Keratinocyte (primary cell): ENCODE data around the gene ABI3BP. TPM values are rescaled to one million over a fixed set of nuclear protein-coding genes. Genes with fewer than 3 reads are reported as not detected.

Experiments
- DNase-seq: peaks from one replicate; pipeline ENCODE4 v3.0.0-alpha.2; 2011; ENCODE audit warnings: low read depth, missing footprints, low spot score
- FAIRE-seq: peaks from 2 replicates; lab custom pipeline; 2011; peaks lifted over from hg19 to GRCh38; lab: Jason Lieb, UNC
- H2AFZ ChIP-seq: 2 replicates; pipeline ENCODE4 v1.6.0; 2012; ENCODE audit warnings: low read length, control low read depth, inconsistent platforms; ENCODE audit not compliant: control insufficient read depth
- H3K27ac ChIP-seq: 2 replicates; pipeline ENCODE4 v1.5.1; 2011; ENCODE audit warnings: low read length; ENCODE audit not compliant: control insufficient read depth, insufficient read depth
- H3K27me3 ChIP-seq: 3 replicates; pipeline ENCODE4 v1.6.0; 2011; ENCODE audit warnings: low read length; ENCODE audit not compliant: control insufficient read depth, insufficient read depth; ENCODE audit errors: extremely low read depth
- H3K36me3 ChIP-seq, 2 experiments: 2 replicates in 1 of 2; 3 replicates in 1 of 2; pipeline ENCODE4 v1.5.1; 2011; ENCODE audit warnings: low read length in 2 of 2, mild to moderate bottlenecking in 1 of 2; ENCODE audit not compliant: control insufficient read depth in 2 of 2, insufficient read depth in 2 of 2; ENCODE audit errors: extremely low read depth in 1 of 2
- H3K4me1 ChIP-seq: 3 replicates; pipeline ENCODE4 v1.5.1; 2011; ENCODE audit warnings: low read length; ENCODE audit not compliant: control insufficient read depth, insufficient read depth; ENCODE audit errors: extremely low read depth
- H3K4me2 ChIP-seq: 3 replicates; pipeline ENCODE4 v1.6.0; 2011; ENCODE audit warnings: low read depth, low read length; ENCODE audit not compliant: control insufficient read depth, insufficient read depth; ENCODE audit errors: extremely low read depth
- H3K4me3 ChIP-seq, 3 experiments: fragments of 200-600 bp in 1 of 3; sonication (generic) in 1 of 3; 2 replicates in 2 of 3; 3 replicates in 1 of 3; pipeline ENCODE4 v1.5.1; 2011 to 2016; ENCODE audit warnings: low read length in 3 of 3, mild to moderate bottlenecking in 3 of 3, control low read depth in 2 of 3, inconsistent platforms in 1 of 3, low read depth in 1 of 3, mixed read lengths in 1 of 3, mixed run types in 1 of 3, moderate library complexity in 1 of 3; ENCODE audit not compliant: control insufficient read depth in 2 of 3, insufficient read depth in 2 of 3; ENCODE audit errors: extremely low read depth in 1 of 3
- H3K79me2 ChIP-seq: 2 replicates; pipeline ENCODE4 v1.6.0; 2012; ENCODE audit warnings: low read length; ENCODE audit not compliant: control insufficient read depth, insufficient read depth
- H3K9ac ChIP-seq: 3 replicates; pipeline ENCODE4 v1.6.0; 2011; ENCODE audit warnings: low read length; ENCODE audit not compliant: control insufficient read depth, insufficient read depth; ENCODE audit errors: extremely low read depth
- H3K9me1 ChIP-seq: 3 replicates; pipeline ENCODE4 v1.6.0; 2011; ENCODE audit warnings: low read length; ENCODE audit not compliant: control insufficient read depth, insufficient read depth; ENCODE audit errors: extremely low read depth
- H3K9me3 ChIP-seq: 2 replicates; pipeline ENCODE4 v1.5.1; 2012; ENCODE audit warnings: low read depth, low read length; ENCODE audit not compliant: control insufficient read depth
- H4K20me1 ChIP-seq: 3 replicates; pipeline ENCODE4 v1.6.0; 2011; ENCODE audit warnings: low read length; ENCODE audit not compliant: control insufficient read depth, insufficient read depth; ENCODE audit errors: extremely low read depth
- EZH2 ChIP-seq: IDR thresholded peaks from one replicate; pipeline ENCODE4 v1.6.1; 2012; ENCODE audit warnings: inconsistent platforms, mild to moderate bottlenecking, low read length, moderate library complexity
- dilution Hi-C: fragments of 300-500 bp; cut with MboI; formaldehyde crosslinking; loops from one replicate; pipeline ENCODE4 v1.7.0; 2020; ENCODE audit warnings: low sequenced_read_pairs; ENCODE audit not compliant: extremely low pct_ligation_motif_present
- polyA plus RNA-seq, 5 experiments: library from polyadenylated mRNA; depleted of rRNA in 3 of 5; stranded (reverse) in 3 of 5; stranded (forward) in 1 of 5; unstranded in 1 of 5; fragments of >200 nt; gene quantifications; 1 replicate in 1 of 5; 2 replicates in 3 of 5; 3 replicates in 1 of 5; pipeline versions ENCODE4 v1.2.1 to v1.2.3, GENCODE V29; 2011 to 2012; ENCODE audit warnings: missing spikeins in 2 of 5, low read depth in 1 of 5, low replicate concordance in 1 of 5
- TF ChIP-seq, protein P1 (sequence below), 3 experiments: IDR thresholded peaks in 1 of 3; conservative IDR thresholded peaks in 1 of 3; optimal IDR thresholded peaks in 1 of 3; 2 replicates in 2 of 3; 3 replicates in 1 of 3; pipeline versions ENCODE3 to v1.5.1; 2011; ENCODE audit warnings: low read length in 3 of 3, mild to moderate bottlenecking in 3 of 3, moderate library complexity in 2 of 3, control low read depth in 1 of 3, inconsistent platforms in 1 of 3; ENCODE audit not compliant: insufficient read depth in 2 of 3; ENCODE audit errors: extremely low read depth in 1 of 3

ABI3BP gene
- polyA plus RNA-seq, 1 donor (not counting 4 experiments of a cell fraction or from before 2014, with no cell fraction given): 0.59 TPM

DNA sequence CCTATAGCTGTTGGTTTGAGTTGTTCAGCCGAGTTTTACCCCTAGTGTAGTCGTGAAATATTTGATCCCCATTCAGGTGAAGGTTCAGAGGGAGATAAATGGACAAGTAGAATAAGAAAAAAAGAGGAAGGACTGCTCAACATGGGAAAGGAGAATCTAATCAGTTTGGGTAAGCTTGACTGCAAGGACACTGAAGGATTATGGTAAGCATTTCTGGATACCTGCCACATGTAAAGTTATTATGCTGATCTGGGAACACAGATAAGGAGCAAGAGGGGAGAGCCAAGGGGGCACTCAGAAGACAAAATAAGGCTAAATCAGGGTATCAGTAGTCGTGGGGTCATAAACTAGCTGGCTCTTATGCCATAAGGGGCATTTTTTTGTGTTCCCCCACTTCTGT is 234.1 kb downstream of the ABI3BP start:
- Histone ChIP-seq H3K9me1 (no peaks in the 10 kb centered on the region), H4K20me1 (no peaks in the 10 kb centered on the region), H3K79me2 (no peaks in the 10 kb centered on the region), H2AFZ (no peak overlapping the region), H3K9ac (no peak overlapping the region), H3K36me3 (no peaks in the 10 kb centered on the region), H3K4me1 (no peaks in the 10 kb centered on the region), H3K9me3 (no peaks in the 10 kb centered on the region), H3K27me3 (no peaks in the 10 kb centered on the region), H3K27ac (no peak overlapping the region), H3K4me3 (no peak overlapping the region), H3K4me2 (no peak overlapping the region)
- dilution Hi-C loops: no loop called here
- DNase-seq: no peak
- FAIRE-seq: no peak
- TF ChIP-seq EZH2: no peak
- TF ChIP-seq, protein P1, sequence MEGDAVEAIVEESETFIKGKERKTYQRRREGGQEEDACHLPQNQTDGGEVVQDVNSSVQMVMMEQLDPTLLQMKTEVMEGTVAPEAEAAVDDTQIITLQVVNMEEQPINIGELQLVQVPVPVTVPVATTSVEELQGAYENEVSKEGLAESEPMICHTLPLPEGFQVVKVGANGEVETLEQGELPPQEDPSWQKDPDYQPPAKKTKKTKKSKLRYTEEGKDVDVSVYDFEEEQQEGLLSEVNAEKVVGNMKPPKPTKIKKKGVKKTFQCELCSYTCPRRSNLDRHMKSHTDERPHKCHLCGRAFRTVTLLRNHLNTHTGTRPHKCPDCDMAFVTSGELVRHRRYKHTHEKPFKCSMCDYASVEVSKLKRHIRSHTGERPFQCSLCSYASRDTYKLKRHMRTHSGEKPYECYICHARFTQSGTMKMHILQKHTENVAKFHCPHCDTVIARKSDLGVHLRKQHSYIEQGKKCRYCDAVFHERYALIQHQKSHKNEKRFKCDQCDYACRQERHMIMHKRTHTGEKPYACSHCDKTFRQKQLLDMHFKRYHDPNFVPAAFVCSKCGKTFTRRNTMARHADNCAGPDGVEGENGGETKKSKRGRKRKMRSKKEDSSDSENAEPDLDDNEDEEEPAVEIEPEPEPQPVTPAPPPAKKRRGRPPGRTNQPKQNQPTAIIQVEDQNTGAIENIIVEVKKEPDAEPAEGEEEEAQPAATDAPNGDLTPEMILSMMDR (optimal IDR thresholded peaks at IDR 0.05 in 1 of 3, IDR thresholded peaks at IDR 0.05 in 1 of 3, conservative IDR thresholded peaks at IDR 0.05 in 1 of 3; ENCODE audit: extremely low read depth in 1 of 3, insufficient read depth in 2 of 3, low read length in 3 of 3): no peak

DNA sequence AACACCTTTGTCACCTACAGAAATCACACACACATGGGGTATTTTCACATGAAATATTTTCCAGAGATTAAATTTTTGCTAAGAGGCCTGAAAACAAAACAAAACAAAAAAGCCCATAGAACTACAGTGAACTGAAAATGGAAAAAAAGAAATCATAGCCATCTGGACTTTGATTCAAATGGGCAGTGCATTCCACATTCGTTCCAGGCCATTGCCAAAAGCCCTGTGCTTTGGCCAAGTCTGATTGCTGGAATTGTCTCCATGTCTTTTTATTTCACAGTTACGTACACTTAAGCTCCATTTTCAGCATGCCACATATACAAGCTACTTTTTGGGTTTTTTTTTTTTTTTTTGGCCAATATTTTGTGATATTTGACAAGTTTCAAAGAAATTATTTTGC is 236.8 kb downstream of the ABI3BP start:
- Histone ChIP-seq H3K9ac (no peak overlapping the region), H2AFZ (no peak overlapping the region), H3K27ac (no peak overlapping the region), H3K9me1 (no peaks in the 10 kb centered on the region), H3K9me3 (no peaks in the 10 kb centered on the region), H3K79me2 (no peaks in the 10 kb centered on the region), H3K4me3 (no peak overlapping the region), H4K20me1 (no peaks in the 10 kb centered on the region), H3K4me1 (no peaks in the 10 kb centered on the region), H3K27me3 (no peaks in the 10 kb centered on the region), H3K4me2 (no peak overlapping the region), H3K36me3 (peaks cover 3% of the 10 kb centered on the region in 2 experiments)
- dilution Hi-C loops: no loop called here
- TF ChIP-seq, protein P1 (optimal IDR thresholded peaks at IDR 0.05 in 1 of 3, IDR thresholded peaks at IDR 0.05 in 1 of 3, conservative IDR thresholded peaks at IDR 0.05 in 1 of 3; ENCODE audit: extremely low read depth in 1 of 3, insufficient read depth in 2 of 3, low read length in 3 of 3): no peak
- no peak for TF ChIP-seq EZH2
- FAIRE-seq (no peak), DNase-seq (no peak)
